Retinal pigment epithelial cell (primary cell): ENCODE results near the gene CNNM4.

ENCODE experiments used
- DNase-seq: peaks from one replicate; pipeline ENCODE4 v3.0.0-alpha.2; 2010; ENCODE audit warnings: low read depth
- H3K4me3 ChIP-seq: 2 replicates; pipeline ENCODE4 v1.5.1; 2011; ENCODE audit warnings: mild to moderate bottlenecking, low read length, control low read depth, moderate library complexity
- CTCF ChIP-seq: conservative IDR thresholded peaks from 2 replicates; pipeline ENCODE4 v1.5.1; 2011; ENCODE audit warnings: low read depth, low read length, control low read depth, inconsistent platforms

CNNM4 gene

GRCh38 chr2:96757477-96757860 is 3.2 kb upstream of the CNNM4 start:
- no peak overlapping the region for H3K4me3 ChIP-seq
- TF ChIP-seq CTCF: no peak
- no peak for DNase-seq

GRCh38 chr2:96758987-96759386 is 1.7 kb upstream of the CNNM4 start:
- no peak for DNase-seq
- no peak overlapping the region for H3K4me3 ChIP-seq
- no peak for TF ChIP-seq CTCF

GRCh38 chr2:96759548-96759947 is 1.2 kb upstream of the CNNM4 start:
- H3K4me3 ChIP-seq: no peak overlapping the region
- DNase-seq: no peak
- no peak for TF ChIP-seq CTCF

GRCh38 chr2:96760986-96761832 is 507 bp downstream of the CNNM4 start:
- peak overlapping the region; percentile 67 for H3K4me3 ChIP-seq
- peak; percentile 37 for TF ChIP-seq CTCF
- DNase-seq: no peak

- peak overlapping the region; percentile 39 for H3K4me3 ChIP-seq
- TF ChIP-seq CTCF: no peak
- DNase-seq: peak; percentile 39
These were observed 2.0 kb downstream of the CNNM4 start for GRCh38 chr2:96762529-96763311.

- peak overlapping the region; percentile 39 for H3K4me3 ChIP-seq
- peak; percentile 66 for TF ChIP-seq CTCF
- DNase-seq: no peak
These were observed 3.0 kb downstream of the CNNM4 start for GRCh38 chr2:96763511-96764252.
